Osteocyte (in vitro differentiated cells): Measurements from ENCODE around the gene MKX. TPM values are rescaled to one million over a fixed set of nuclear protein-coding genes. Genes with fewer than 3 reads are reported as not detected.

Source experiments
- DNase-seq: peaks from one replicate; pipeline ENCODE4 v3.0.0; 2021; ENCODE audit warnings: mixed read lengths; ENCODE audit not compliant: unreplicated experiment; ENCODE audit errors: extremely low spot score
- H3K27ac Mint-ChIP-seq: one replicate; pipeline ENCODE4 v1.8.0; 2021; ENCODE audit warnings: mild to moderate bottlenecking, mixed read lengths; ENCODE audit not compliant: unreplicated experiment
- H3K27me3 Mint-ChIP-seq: one replicate; pipeline ENCODE4 v1.8.0; 2021; ENCODE audit warnings: mixed read lengths; ENCODE audit not compliant: unreplicated experiment
- H3K36me3 Mint-ChIP-seq: one replicate; pipeline ENCODE4 v1.8.0; 2021; ENCODE audit warnings: mixed read lengths; ENCODE audit not compliant: unreplicated experiment
- H3K4me1 Mint-ChIP-seq: one replicate; pipeline ENCODE4 v1.8.0; 2021; ENCODE audit warnings: mixed read lengths; ENCODE audit not compliant: unreplicated experiment
- H3K4me3 Mint-ChIP-seq: one replicate; pipeline ENCODE4 v1.8.0; 2021; ENCODE audit warnings: mild to moderate bottlenecking, moderate library complexity, mixed read lengths; ENCODE audit not compliant: unreplicated experiment
- H3K9me3 Mint-ChIP-seq: one replicate; pipeline ENCODE4 v1.8.0; 2021; ENCODE audit warnings: mixed read lengths; ENCODE audit not compliant: unreplicated experiment
- total RNA-seq: library from RNA; stranded (reverse); gene quantifications from 2 replicates; pipeline ENCODE4 v1.2.1, GENCODE V29; 2021
- TF ChIP-seq, protein P1 (sequence below): fragments of 200-600 bp; sonication (generic); IDR thresholded peaks from 2 replicates; pipeline ENCODE4 v1.5.0; 2021; ENCODE audit warnings: antibody characterized with exemption, mild to moderate bottlenecking, moderate library complexity

MKX gene
- total RNA-seq, 1 donor from 2014 or later = 21.5 TPM

DNA sequence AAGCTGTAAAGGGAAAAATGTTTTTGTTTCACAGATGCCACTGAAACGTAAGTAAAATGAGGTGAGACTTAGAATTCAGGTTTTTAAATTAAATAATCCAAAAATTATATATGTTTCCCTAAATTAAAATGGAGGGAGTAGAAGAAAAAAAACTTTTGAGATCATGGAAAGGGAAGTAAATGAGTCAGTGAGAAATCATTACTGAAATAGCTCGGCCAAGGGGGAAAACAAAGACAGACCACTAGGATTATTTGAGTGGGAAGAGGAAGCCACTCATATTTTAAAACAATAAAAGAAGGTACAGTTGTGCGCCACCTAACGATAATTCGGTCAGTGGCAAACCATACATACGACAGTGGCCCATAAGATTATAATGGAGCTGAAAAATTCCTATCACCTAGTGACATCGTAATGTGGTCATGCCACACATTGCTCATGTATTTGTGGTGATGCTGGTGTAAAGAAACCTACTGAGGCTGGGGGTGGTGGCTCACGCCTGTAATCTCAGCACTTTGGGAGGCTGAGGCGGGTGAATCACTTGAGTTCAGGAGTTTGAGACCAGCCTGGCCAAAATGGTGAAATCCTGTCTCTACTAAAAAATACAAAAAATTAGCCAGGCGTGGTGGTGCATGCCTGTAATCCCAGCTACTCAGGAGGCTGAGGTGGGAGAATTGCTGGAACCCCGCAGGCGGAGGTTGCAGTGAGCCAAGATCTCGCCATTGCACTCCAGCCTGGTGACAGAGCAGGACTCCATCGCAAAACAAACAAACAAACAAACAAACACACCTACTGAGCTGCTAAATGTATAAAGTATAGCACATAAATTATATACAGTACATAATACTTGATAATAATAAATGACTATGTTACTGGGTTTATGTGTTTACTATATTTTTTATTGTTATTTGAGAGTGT lies 64.7 kb downstream of the MKX start:
- Mint-ChIP-seq H3K4me3 (no peak overlapping the region), H3K9me3 (no peaks in the 10 kb centered on the region), H3K27ac (no peak overlapping the region), H3K27me3 (no peaks in the 10 kb centered on the region), H3K36me3 (peaks cover 6% of the 10 kb centered on the region), H3K4me1 (peaks cover 12% of the 10 kb centered on the region)
- TF ChIP-seq, protein P1, sequence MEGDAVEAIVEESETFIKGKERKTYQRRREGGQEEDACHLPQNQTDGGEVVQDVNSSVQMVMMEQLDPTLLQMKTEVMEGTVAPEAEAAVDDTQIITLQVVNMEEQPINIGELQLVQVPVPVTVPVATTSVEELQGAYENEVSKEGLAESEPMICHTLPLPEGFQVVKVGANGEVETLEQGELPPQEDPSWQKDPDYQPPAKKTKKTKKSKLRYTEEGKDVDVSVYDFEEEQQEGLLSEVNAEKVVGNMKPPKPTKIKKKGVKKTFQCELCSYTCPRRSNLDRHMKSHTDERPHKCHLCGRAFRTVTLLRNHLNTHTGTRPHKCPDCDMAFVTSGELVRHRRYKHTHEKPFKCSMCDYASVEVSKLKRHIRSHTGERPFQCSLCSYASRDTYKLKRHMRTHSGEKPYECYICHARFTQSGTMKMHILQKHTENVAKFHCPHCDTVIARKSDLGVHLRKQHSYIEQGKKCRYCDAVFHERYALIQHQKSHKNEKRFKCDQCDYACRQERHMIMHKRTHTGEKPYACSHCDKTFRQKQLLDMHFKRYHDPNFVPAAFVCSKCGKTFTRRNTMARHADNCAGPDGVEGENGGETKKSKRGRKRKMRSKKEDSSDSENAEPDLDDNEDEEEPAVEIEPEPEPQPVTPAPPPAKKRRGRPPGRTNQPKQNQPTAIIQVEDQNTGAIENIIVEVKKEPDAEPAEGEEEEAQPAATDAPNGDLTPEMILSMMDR = no peak
- DNase-seq = no peak

DNA sequence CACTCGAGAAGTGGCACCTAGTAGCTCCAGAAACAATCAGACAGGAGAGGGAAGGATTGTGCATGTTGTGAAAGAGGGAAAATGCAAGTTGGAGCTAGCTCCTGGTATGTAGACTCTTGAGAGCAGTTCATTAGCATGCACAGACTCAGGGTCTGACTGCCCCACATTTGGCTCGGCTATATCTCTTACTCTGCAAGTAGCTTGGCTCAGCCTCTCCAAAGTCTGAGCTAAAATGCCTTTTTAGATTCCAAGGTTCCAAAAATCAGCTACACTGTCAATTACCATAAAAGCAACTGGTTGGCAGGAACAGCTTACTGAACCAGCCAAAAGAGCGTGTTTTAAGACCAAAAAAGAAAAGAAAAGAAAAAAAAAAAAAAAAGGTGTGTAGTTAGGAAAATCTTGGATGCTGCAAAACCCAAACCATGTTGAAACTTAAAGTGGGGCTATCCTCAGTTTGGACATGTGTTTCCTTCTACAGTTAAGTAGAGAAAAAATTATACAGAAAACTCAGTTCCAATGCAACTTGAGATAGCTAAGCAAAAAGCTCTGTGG lies 65.5 kb downstream of the MKX start:
- H3K9me3 Mint-ChIP-seq = no peaks in the 10 kb centered on the region
- no peak for DNase-seq
- no peak overlapping the region for H3K27ac Mint-ChIP-seq
- peaks cover 12% of the 10 kb centered on the region for H3K4me1 Mint-ChIP-seq
- no peak overlapping the region for H3K4me3 Mint-ChIP-seq
- TF ChIP-seq, protein P1 = no peak
- H3K27me3 Mint-ChIP-seq = no peaks in the 10 kb centered on the region
- peaks cover 6% of the 10 kb centered on the region for H3K36me3 Mint-ChIP-seq

DNA sequence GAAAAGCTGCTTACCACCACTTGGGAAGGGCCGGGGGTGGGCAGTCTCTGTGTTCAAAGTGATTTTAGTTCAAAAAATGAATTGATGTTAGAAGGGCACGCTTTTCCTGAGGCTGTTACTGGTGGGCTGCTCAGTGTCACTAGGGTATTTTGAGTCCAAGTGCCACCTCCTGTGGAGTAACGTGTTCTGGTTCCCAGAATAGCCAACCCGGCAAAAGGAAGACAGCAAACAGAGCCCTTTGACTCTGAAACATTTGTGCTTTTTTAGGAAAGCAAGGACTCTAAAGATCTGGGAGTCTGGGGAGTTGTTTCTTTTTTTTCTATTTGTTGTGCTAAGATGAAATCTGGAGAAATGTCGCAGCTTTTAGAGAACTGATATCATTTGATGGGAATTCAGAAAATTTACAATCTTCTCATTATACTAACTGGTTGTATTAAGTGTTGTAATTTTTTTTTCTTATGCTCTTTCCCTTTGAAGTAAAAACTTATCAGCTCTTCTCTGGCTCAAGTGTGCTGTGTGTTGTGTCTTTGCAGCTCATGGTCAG lies 66.2 kb downstream of the MKX start:
- Mint-ChIP-seq H3K4me1 (peaks cover 12% of the 10 kb centered on the region), H3K27ac (peak overlapping the region; percentile 8)

DNA sequence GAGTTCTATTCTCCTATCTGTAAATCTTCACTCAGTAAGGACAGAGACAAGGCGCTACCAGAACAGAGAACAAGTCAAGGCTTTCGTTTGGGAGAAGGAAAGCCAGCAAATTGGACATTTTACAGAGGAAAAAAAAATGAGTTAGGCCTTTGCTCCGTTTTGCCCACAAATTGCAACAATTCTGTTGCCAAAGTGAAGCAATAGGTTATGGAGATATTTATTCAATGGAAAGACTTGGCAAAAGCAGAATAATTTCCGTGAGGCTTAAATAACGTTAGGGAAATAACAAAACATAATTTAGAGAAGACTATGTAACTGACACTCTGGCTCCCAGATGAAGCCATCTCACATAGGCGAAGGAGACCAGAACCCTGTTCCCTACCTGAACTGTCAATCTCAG lies 67.5 kb downstream of the MKX start:
- peaks cover 12% of the 10 kb centered on the region for H3K36me3 Mint-ChIP-seq
- peaks cover 15% of the 10 kb centered on the region for H3K4me1 Mint-ChIP-seq
- TF ChIP-seq, protein P1 = no peak
- no peak overlapping the region for H3K27ac Mint-ChIP-seq
- no peak overlapping the region for H3K4me3 Mint-ChIP-seq
- H3K9me3 Mint-ChIP-seq = no peaks in the 10 kb centered on the region
- no peaks in the 10 kb centered on the region for H3K27me3 Mint-ChIP-seq
- no peak for DNase-seq

More for the DNA sequence above, 66.2 kb downstream of the MKX start:
- peaks cover 6% of the 10 kb centered on the region for H3K36me3 Mint-ChIP-seq
- no peaks in the 10 kb centered on the region for H3K9me3 Mint-ChIP-seq
- no peak for DNase-seq
- H3K27me3 Mint-ChIP-seq = no peaks in the 10 kb centered on the region
- TF ChIP-seq, protein P1 = no peak
- H3K4me3 Mint-ChIP-seq = no peak overlapping the region

DNA sequence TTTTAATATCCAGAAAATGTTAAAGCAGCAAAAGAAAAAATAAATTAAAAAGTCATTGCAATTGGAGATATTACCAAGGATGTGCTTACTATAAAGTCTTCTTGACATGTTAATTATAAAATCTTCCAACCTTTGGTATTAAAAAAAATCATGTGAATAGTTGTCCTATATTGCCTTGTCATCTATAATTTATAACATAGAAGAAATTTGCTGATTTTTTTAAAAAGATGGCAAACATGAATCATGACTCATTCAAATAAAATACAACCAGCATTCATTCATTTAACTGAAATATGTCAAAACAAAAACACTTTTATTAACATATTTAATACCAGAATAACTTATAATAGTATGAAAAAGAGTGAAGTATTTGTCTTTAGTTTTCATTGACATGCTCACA lies 72.6 kb downstream of the MKX start:
- peaks cover 11% of the 10 kb centered on the region for H3K36me3 Mint-ChIP-seq
- TF ChIP-seq, protein P1 = no peak

More for the DNA sequence above, 72.6 kb downstream of the MKX start:
- no peaks in the 10 kb centered on the region for H3K9me3 Mint-ChIP-seq
- H3K27ac Mint-ChIP-seq = no peak overlapping the region
- peaks cover 3% of the 10 kb centered on the region for H3K4me1 Mint-ChIP-seq
- no peak for DNase-seq
- no peak overlapping the region for H3K4me3 Mint-ChIP-seq
- H3K27me3 Mint-ChIP-seq = no peaks in the 10 kb centered on the region
